Measurements from ENCODE around the gene KLK2. TPM values are rescaled to one million over a fixed set of nuclear protein-coding genes. Genes with fewer than 3 reads are reported as not detected.

Gene KLK2
- total RNA-seq, 2 donors from 2014 or later: 0.63 TPM; not detected in 1

GRCh38 chr19:50859849-50860248 is 13.4 kb upstream of the KLK2 start:
- Mint-ChIP-seq H3K4me3 (no peak overlapping the region), H3K9me3 (no peaks in the 10 kb centered on the region), H3K4me1 (ENCODE audit: low read depth) (no peaks in the 10 kb centered on the region), H3K27ac (no peak overlapping the region), H3K36me3 (ENCODE audit: insufficient read depth in 2 of 2) (no peaks in the 10 kb centered on the region), H3K27me3 (ENCODE audit: low read depth) (peaks cover 71% of the 10 kb centered on the region)
- ATAC-seq (replicated peaks in 1 of 2): no peak
- no peak for DNase-seq

DNA sequence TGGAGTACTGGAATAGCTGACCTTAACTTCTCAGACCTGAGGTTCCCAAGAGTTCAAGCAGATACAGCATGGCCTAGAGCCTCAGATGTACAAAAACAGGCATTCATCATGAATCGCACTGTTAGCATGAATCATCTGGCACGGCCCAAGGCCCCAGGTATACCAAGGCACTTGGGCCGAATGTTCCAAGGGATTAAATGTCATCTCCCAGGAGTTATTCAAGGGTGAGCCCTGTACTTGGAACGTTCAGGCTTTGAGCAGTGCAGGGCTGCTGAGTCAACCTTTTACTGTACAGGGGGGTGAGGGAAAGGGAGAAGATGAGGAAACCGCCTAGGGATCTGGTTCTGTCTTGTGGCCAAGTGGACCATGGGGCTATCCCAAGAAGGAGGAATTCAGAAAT is 12.2 kb upstream of the KLK2 start:
- ATAC-seq (replicated peaks in 1 of 2): no peak
- Mint-ChIP-seq H3K4me3 (no peak overlapping the region), H3K27ac (no peak overlapping the region), H3K27me3 (ENCODE audit: low read depth) (peaks cover 71% of the 10 kb centered on the region), H3K36me3 (ENCODE audit: insufficient read depth in 2 of 2) (no peaks in the 10 kb centered on the region), H3K9me3 (no peaks in the 10 kb centered on the region), H3K4me1 (ENCODE audit: low read depth) (no peaks in the 10 kb centered on the region)
- DNase-seq: no peak

- H3K27ac Mint-ChIP-seq: no peak overlapping the region
- no peaks in the 10 kb centered on the region for H3K4me1 Mint-ChIP-seq (ENCODE audit: low read depth)
- no peaks in the 10 kb centered on the region for H3K9me3 Mint-ChIP-seq
- no peak for ATAC-seq (replicated peaks in 1 of 2)
- peaks cover 71% of the 10 kb centered on the region for H3K27me3 Mint-ChIP-seq (ENCODE audit: low read depth)
- no peak for DNase-seq
- no peaks in the 10 kb centered on the region for H3K36me3 Mint-ChIP-seq (ENCODE audit: insufficient read depth in 2 of 2)
- H3K4me3 Mint-ChIP-seq: no peak overlapping the region
Measured at GRCh38 chr19:50861496-50862286, 11.5 kb upstream of the KLK2 start.

GRCh38 chr19:50869479-50869878 is 3.8 kb upstream of the KLK2 start:
- ATAC-seq (replicated peaks in 1 of 2) (no peak), DNase-seq (no peak)
- Mint-ChIP-seq H3K4me1 (ENCODE audit: low read depth) (no peaks in the 10 kb centered on the region), H3K4me3 (no peak overlapping the region), H3K27me3 (ENCODE audit: low read depth) (peaks cover 62% of the 10 kb centered on the region), H3K9me3 (no peaks in the 10 kb centered on the region), H3K27ac (no peak overlapping the region), H3K36me3 (ENCODE audit: insufficient read depth in 2 of 2) (no peaks in the 10 kb centered on the region)

GRCh38 chr19:50870417-50871089 is 2.7 kb upstream of the KLK2 start:
- H3K4me1 Mint-ChIP-seq (ENCODE audit: low read depth): no peaks in the 10 kb centered on the region
- H3K4me3 Mint-ChIP-seq: no peak overlapping the region
- H3K27ac Mint-ChIP-seq: no peak overlapping the region
- ATAC-seq (replicated peaks in 1 of 2) (peak; percentile 52 to 69), DNase-seq (peak; percentile 14 to 32)
- no peaks in the 10 kb centered on the region for H3K36me3 Mint-ChIP-seq (ENCODE audit: insufficient read depth in 2 of 2)
- H3K27me3 Mint-ChIP-seq (ENCODE audit: low read depth): peaks cover 53% of the 10 kb centered on the region
- H3K9me3 Mint-ChIP-seq: no peaks in the 10 kb centered on the region

- Mint-ChIP-seq H3K4me3 (no peak overlapping the region), H3K36me3 (ENCODE audit: insufficient read depth in 2 of 2) (no peaks in the 10 kb centered on the region), H3K27me3 (ENCODE audit: low read depth) (peaks cover 31% of the 10 kb centered on the region), H3K27ac (no peak overlapping the region), H3K4me1 (ENCODE audit: low read depth) (no peaks in the 10 kb centered on the region), H3K9me3 (no peaks in the 10 kb centered on the region)
- DNase-seq (no peak), ATAC-seq (replicated peaks in 1 of 2) (no peak)
Measured at GRCh38 chr19:50874211-50874610, 972 bp downstream of the KLK2 start.

DNA sequence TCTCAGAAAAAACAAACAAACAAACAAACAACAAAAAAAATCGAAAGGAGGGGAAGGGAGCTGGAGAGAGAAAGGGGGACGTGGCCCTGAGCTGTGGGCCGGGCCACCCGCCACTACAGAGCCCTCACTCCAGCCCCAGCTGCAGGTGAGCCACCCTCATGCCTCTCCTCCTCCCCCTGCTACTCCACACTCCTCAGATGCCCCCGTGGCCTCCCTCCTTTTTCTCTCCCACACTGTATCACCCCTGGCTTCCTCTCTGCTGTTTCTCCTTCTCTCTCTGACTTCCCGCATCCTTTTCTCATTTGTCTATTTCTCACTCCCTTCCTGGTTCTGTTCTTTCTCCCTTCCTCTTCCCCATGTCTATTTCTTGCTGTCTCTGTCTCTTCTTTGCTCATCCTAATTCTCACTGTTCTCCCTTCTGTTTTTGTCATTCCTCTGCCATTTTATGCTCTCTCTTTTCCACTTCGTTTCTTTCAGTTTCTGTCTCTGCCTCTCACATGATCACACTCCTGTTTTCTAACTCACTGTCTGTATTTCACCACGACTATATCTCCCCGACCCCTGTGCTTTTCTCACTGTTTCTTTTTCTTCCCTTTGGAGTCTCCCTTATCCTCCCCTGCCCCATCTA is 2.7 kb downstream of the KLK2 start:
- Mint-ChIP-seq H3K36me3 (ENCODE audit: insufficient read depth in 2 of 2) (no peaks in the 10 kb centered on the region), H3K9me3 (no peaks in the 10 kb centered on the region), H3K27me3 (ENCODE audit: low read depth) (peaks cover 43% of the 10 kb centered on the region), H3K4me3 (no peak overlapping the region), H3K27ac (no peak overlapping the region), H3K4me1 (ENCODE audit: low read depth) (no peaks in the 10 kb centered on the region)
- DNase-seq (no peak), ATAC-seq (replicated peaks in 1 of 2) (no peak)

GRCh38 chr19:50876456-50876855 is 3.2 kb downstream of the KLK2 start:
- Mint-ChIP-seq H3K4me1 (ENCODE audit: low read depth) (no peaks in the 10 kb centered on the region), H3K27ac (no peak overlapping the region), H3K9me3 (no peaks in the 10 kb centered on the region), H3K36me3 (ENCODE audit: insufficient read depth in 2 of 2) (no peaks in the 10 kb centered on the region), H3K4me3 (no peak overlapping the region), H3K27me3 (ENCODE audit: low read depth) (peaks cover 38% of the 10 kb centered on the region)
- no peak for ATAC-seq (replicated peaks in 1 of 2)
- no peak for DNase-seq

GRCh38 chr19:50877338-50877737 is 4.1 kb downstream of the KLK2 start:
- no peak for DNase-seq
- Mint-ChIP-seq H3K36me3 (ENCODE audit: insufficient read depth in 2 of 2) (no peaks in the 10 kb centered on the region), H3K27me3 (ENCODE audit: low read depth) (peaks cover 40% of the 10 kb centered on the region), H3K9me3 (no peaks in the 10 kb centered on the region), H3K4me3 (no peak overlapping the region), H3K4me1 (ENCODE audit: low read depth) (no peaks in the 10 kb centered on the region), H3K27ac (no peak overlapping the region)
- no peak for ATAC-seq (replicated peaks in 1 of 2)

- Mint-ChIP-seq H3K4me3 (no peak overlapping the region), H3K36me3 (ENCODE audit: insufficient read depth in 2 of 2) (no peaks in the 10 kb centered on the region), H3K27ac (no peak overlapping the region), H3K27me3 (ENCODE audit: low read depth) (peaks cover 43% of the 10 kb centered on the region), H3K4me1 (ENCODE audit: low read depth) (no peaks in the 10 kb centered on the region), H3K9me3 (no peaks in the 10 kb centered on the region)
- DNase-seq (no peak), ATAC-seq (replicated peaks in 1 of 2) (no peak)
Measured at GRCh38 chr19:50878851-50879250, 5.6 kb downstream of the KLK2 start.

- no peak overlapping the region for H3K4me3 Mint-ChIP-seq
- H3K27ac Mint-ChIP-seq: no peak overlapping the region
- no peaks in the 10 kb centered on the region for H3K9me3 Mint-ChIP-seq
- no peaks in the 10 kb centered on the region for H3K4me1 Mint-ChIP-seq (ENCODE audit: low read depth)
- H3K27me3 Mint-ChIP-seq (ENCODE audit: low read depth): peaks cover 52% of the 10 kb centered on the region
- ATAC-seq (replicated peaks in 1 of 2) (no peak), DNase-seq (no peak)
- no peaks in the 10 kb centered on the region for H3K36me3 Mint-ChIP-seq (ENCODE audit: insufficient read depth in 2 of 2)
Measured at GRCh38 chr19:50880241-50880640, 7.0 kb downstream of the KLK2 start.

GRCh38 chr19:50882188-50882587 is 8.9 kb downstream of the KLK2 start:
- DNase-seq (no peak), ATAC-seq (replicated peaks in 1 of 2) (no peak)
- Mint-ChIP-seq H3K4me1 (ENCODE audit: low read depth) (no peaks in the 10 kb centered on the region), H3K27me3 (ENCODE audit: low read depth) (peaks cover 69% of the 10 kb centered on the region), H3K27ac (no peak overlapping the region), H3K4me3 (no peak overlapping the region), H3K36me3 (ENCODE audit: insufficient read depth in 2 of 2) (no peaks in the 10 kb centered on the region), H3K9me3 (no peaks in the 10 kb centered on the region)

- DNase-seq: no peak
- no peak overlapping the region for H3K4me3 Mint-ChIP-seq
- peaks cover 64% of the 10 kb centered on the region for H3K27me3 Mint-ChIP-seq (ENCODE audit: low read depth)
Measured at GRCh38 chr19:50889638-50890037, 16.4 kb downstream of the KLK2 start.

More at GRCh38 chr19:50889638-50890037, 16.4 kb downstream of the KLK2 start:
- no peaks in the 10 kb centered on the region for H3K36me3 Mint-ChIP-seq (ENCODE audit: insufficient read depth in 2 of 2)
- ATAC-seq (replicated peaks in 1 of 2): no peak
- no peaks in the 10 kb centered on the region for H3K9me3 Mint-ChIP-seq
- no peaks in the 10 kb centered on the region for H3K4me1 Mint-ChIP-seq (ENCODE audit: low read depth)
- no peak overlapping the region for H3K27ac Mint-ChIP-seq

Data from activated T-cell treated with anti-CD3 and anti-CD28 coated beads, Interleukin-2, amount 50 U/mL, for 72 hours (primary cell).